Globus pallidus (tissue), 1 donor: ENCODE results near the gene CSK.

Source experiments
- DNase-seq: peaks from one replicate; pipeline ENCODE4 v3.0.0-alpha.2; 2015; ENCODE audit warnings: low spot score

CSK gene

DNA sequence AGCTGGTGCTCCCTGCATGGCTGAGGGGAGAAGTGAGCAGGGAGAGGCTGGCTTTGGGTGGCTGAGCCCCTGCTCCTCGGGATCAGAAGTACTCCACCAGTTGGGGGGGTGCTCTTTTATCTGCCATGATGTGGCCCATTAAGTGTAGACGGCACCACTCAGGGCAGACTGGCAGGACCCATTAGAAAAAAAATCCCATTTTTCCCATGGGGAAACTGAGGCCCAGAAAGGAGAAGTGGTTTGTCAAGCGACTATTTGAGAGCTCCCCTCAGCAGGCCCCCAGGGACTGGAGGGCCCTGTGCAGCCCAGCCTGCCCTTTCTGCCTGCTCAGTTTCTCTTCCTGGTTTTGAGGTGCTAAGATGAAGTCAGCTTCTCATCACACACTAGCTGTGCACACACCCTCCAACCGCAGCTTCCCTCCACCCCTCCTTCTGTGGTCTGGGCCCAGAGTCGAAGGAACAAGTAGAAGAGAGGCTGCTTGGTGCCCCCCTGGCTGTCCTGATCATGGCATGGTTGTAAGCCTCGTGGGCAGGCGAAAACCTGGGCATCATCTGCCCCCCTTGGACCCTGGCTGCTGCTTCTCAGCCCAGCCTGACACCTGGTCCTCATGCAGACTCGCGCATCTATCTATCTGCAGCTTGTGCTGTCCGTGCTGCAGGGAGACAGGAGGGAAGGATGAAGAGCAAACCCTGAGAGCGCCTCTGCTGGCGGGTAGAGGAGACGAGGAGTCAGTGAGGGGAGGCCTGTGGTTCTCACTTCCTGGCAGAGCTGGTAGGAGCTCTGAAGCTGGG, 5.6 kb downstream of the CSK start:
- DNase-seq = peak; percentile 75

DNA sequence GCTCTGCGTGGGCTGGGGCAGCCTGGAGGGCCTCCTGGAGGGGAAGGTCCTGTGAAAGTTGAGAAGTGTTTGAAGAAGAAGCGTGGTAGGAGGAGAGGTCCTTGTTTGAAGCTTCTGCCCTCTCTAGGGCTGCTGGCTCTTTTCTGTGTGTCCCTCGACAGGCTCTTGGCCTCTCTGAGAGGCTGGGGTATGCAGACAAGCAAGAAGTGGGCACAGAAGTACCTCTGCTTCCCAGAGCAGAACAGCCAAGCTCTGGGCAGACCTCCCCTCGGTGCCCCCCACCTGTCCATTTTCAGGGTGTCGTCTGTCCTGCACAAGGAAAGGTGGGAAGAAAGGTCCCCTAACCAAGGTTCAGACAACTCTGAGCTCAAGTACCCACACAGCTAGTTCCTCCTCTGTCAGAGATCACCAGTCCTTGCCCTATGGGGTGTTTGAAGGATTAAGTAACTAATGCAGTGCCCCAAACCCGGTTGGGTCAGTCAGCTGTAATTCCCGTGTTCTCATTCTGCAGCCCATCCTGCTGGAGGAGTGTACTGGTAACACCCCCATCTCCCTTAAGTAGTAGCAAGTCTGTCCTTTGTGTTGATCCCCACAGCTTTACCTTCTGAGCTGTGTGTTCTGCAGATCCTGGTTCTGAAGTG, 6.3 kb downstream of the CSK start:
- DNase-seq = no peak

DNA sequence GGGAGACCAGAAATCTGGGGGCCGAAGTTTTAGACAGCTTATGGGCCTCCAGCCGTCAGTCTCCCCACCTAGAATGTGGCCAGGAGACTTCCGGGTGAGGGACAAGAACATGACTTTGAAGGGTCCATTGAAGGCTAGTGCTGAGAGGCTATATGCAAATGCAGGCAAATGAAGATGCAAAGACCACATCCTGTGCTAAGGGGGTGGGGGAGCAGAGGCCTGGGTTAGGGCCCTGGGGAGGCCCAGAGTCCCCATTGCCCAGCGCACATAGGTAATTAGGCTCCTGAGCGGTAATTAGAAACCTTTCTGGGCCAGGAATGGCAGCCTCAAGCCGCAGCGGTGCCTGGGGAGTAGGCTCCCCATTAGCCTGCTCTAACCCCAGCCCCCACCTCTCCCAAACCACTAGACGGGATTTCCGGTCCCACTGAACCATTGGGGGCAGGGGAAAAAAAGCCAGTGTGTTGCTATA, 6.8 kb downstream of the CSK start:
- DNase-seq = no peak

DNA sequence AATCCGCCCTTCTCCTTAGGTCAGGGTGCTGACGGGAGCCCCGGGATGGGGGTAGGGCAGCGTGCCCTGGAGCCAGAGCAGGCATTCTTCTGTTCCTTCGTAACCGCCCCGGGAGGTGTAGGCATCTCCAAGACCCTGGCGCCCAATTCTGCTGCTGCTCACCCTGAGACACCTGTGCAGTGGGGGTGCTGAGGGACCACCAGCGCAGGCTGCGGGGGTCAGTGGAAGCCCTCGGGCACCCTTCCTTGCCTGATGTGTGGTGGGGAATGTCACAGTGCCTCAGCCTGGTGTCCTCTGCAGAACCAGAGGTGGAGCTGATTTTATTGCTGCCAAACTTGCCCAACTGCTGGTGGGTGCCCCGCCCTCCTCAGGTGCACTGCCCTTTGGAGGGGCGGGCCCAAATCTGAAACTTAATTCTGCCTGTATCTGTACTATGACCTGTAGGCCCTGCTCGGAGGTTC, 7.3 kb downstream of the CSK start:
- no peak for DNase-seq

DNA sequence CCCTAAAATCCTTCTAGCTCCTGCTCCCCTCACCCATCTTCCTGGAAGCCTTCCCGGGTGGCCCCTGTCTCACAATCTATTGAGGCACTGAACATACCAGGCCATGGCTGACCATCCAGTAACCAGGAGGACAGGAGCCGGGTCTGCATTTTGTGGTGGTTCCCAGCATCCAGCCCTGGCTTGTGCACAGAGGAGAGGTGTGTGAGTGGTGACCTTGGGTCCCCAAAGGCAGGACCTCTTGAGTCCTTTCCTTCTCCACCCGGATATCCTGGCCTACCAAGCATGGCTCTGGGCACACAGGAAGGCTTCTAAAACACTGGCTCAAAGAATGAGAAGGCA, 7.8 kb downstream of the CSK start:
- DNase-seq = no peak

DNA sequence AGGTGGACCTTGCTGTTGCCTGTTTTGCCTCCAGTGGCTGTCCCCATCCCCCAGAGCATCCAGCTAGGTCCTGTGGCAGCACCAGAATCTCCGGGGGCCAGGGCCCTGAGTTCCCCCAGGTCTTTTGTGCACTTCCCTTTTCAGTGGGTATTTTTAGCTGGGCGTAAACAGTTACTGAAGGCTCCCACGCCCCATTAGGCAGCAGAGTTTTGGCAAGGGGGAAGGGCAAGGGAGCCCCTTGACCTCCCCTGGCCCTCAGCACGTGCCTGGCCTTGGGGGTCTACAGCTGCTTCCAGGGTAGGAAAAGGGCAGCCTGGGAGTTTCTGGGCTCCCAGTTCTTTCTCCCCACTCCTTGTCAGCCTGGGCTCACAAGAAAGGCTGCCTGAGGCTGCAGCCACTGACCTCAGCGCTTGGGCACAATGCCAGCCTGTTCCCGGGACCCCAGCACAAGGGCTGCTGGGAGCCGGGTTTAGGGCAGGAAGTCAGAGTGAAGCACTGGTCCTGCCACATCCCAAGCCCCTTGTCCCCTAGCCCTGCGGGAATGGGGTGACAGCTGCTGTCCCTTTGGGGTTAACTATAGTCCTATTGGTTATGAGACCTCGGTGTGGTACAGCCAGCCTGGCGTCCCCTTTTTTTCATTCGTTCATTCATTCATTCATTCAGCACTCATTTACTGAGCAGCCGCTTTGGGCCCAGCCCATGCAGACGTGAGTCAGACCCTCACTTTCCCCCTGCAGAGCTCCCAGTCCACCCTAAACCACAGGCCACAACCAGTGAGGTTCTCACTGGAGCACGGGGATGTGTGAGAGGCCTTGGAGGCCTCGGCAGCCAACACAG, 8.4 kb downstream of the CSK start:
- DNase-seq = peak; percentile 81

DNA sequence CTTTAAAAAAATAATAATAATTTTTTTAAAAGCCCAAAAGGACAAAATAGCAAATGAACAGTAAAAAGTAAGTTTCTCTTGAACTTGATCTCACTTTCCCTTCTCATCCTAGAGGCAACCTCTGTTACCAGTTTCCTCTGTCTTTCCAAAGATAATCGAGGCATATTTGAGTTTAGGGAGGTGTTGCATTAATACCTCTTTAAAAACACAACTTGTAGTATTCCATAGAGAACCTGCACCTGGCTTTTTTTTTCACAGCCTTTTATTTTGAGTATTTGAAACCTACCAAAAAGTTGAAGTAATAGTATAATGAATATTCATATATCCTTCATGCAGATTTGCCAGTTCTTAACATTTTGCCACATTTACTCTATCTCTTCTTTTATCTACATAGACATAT, 9.1 kb downstream of the CSK start:
- no peak for DNase-seq

DNA sequence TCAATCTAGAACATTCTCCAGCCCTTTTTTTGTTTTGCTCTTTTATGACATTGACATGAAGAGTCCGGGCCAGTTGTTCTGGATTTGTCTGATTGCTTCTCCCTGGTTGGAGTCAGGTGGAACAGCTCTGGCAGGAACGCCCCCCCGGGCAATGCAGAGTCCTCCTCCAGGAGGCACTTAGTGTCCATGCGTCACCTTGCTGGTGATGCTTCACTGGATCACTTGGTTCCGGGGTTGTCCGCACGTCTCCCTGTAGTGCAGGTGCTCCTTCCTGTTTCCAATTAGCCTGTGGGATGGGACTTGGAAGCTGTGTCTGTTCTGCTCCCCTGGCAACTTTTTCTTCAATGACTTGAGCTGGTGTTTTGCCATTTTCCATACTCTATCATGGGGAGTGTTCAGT, 9.8 kb downstream of the CSK start:
- no peak for DNase-seq

DNA sequence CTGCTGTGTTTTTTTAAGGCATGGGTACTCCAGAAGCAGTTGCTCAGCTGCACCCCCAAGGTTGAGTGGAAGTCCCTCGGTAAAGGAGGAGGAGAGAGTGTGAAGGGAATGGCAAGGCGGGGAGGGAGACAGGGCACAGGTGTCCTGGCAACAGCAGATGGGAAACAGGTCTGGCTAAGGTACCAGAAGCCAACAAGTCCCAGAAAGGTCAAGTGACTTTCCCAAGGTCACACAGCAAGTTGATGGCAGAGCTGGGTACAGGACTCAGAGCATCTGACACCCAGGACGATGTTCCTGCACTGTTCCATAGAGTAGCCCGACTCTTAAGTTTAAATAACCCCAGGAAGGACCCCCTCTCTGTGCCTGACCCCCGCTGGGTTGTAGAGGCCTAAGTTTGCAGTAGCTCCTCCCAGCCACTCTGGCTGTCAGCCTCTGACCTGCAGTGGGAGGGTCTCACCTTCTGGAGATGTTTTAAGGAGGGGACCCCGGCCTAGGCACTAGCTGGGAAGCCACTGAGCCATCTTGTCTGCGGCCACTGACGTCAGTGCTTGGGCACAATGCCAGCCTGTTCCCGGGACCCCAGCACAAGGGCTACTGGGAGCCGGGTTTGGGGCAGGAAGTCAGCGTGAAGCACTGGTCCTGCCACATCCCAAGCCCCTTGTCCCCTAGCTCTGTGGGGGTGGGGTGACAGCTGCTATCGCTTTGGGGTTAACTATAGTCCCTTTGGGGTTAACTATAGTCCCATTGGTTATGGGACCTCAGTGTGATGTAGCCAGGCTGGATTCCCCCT, 10.5 kb downstream of the CSK start:
- DNase-seq = no peak

DNA sequence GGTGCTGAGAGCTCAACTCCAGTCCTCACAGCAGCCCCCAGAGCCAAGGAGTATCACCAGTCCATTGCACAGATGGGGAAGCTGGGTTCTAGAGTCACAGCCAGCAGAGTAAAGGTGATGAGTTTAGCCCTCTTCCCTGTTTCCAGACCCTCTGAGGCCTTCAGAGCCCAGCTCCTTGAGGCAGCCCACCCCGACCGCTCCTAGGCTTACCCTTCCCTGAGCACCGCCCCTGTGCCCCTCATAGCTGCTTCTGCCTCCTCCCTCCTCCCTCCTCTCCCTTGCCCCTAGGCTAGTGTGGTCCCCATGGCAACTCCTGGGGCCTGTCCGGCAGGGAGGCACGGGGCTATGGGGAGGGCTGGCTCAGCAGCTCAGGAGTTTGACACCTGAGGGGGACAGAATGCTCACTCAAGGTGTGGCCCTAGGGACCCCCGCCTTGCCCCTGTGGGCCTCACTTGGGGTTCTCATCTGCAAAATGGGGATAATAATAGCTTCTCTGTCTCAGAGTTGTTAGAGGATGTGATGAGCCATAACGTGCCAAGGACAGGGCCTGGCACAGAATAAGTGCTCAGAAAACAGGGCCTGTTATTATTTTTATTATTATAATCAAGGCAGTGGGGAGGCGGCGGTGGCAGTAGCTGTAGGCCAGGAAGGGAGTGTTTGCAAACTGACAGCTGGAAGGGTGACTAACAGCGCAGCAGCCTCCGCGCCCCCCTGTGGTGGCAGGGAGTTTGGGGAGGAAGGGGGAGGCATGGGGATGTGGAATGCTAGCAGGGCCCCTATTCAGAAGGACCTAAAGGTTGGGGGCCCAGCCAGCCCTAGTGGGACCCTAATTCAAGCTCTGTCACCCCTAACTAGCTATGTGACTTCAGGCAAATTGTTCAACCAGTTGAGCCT, 11.5 kb downstream of the CSK start:
- no peak for DNase-seq

DNA sequence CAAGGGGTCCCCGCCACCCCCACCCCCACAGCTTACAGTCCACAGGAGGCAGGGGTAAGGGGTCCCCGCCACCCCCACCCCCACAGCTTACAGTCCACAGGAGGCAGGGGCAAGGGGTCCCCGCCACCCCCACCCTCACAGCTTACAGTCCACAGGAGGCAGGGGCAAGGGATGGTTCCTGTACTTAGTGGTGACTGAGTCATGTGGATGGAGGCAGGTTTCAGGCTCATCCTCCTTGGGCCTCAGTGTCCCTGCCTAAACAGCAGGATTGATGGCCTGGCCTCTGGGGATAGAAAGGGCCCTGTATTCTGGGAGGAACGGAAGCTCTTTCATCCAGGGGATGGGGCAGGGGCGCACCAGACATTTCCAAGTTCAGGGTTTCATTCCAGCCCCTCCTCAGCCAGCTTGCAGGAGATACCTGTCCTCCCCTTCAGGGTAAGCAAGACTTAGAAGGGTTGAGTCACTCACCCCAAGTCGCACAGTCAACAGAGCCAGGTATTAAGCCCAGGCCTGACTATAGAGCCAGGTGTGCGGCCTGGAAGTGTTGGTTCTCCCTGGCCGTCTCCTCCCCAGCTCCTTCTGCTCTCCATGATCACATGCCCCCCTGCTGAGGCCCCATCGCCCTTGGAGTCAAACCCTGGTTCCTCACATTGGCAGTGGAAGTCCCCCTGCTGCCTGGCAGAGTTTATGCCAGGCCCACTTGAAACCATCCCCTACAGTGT, 12.5 kb downstream of the CSK start:
- no peak for DNase-seq

DNA sequence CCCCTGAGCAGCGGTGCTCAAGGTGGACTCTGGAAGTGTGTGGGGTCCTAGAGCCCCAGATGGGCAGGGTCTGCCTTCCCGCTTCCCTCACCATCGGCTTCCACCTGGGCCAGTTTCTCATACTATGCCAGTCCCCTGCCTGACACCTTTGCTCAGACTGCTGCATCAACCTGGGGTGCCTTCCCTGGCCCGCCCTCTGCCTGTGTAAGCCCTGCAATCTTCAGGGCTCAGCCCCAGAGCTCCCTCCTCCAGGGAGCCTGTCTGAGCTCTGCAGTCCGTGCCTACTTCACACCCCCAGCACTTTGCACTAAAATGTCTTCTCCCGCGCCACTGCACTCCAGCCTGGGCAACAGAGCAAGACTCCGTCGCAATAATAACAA, 13.1 kb downstream of the CSK start:
- DNase-seq = no peak

DNA sequence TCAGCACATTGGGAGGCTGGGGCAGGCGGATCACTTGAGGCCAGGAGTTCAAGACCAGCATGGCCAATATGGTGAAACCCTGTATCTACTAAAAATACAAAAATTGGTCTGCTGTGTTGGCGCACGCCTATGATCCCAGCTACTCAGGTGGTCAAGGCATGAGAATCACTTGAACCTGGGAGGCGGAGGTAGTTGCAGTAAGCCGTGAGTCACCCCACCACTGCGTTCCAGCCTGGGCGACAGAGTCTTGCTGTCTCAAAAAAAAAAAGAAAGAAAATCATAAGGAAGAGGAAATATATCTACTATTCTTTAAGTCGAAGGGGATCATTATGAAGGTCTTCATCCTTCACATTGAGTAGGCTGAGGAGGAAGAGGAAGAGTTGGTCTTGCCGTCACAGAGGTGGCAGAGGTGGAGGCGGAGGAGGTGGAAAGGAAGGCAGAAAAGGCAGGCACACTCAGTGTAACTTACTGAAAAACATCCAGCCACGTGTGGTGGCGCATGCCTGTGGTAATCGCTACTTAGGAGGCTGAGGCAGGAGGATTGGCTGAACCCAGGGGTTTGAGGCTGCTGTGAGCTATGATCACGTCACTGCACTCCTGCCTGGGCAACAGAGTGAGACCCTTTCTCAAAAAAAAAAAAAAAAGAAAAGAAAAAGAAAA, 14.2 kb downstream of the CSK start:
- DNase-seq = no peak

DNA sequence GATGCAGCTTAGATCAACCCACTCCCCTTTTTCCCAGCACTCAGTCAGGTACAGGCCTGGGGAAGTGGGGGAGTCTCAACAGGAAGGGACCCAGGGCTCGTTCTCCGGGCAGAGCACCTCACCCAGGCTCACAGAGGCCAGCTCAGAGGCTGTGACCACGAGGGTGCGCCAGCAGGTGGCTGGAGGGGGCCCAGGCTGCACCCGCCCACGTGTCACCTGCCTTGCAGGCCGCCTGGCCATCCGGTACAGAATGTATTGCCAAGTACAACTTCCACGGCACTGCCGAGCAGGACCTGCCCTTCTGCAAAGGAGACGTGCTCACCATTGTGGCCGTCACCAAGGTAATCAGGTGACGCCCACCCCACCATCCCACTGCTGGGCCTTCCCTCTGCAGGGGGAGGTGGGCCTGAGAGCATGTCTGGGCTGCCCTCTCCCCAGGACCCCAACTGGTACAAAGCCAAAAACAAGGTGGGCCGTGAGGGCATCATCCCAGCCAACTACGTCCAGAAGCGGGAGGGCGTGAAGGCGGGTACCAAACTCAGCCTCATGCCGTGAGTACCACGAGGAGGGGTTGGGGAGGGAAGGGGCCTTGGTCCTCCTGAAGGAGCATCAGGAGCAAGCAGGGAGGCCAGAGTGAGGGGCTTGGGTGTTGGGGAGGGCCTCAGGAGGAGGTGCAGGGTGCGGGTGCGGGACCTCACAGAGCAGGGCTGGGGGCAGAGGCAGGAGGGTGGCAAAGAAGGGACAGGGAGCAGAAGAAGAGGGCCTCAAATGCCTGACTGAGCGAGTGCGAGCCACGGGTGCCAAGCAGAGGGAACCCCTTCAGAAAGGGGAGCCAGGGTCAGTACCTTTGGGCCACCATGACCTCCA, 16.7 kb downstream of the CSK start:
- no peak for DNase-seq

DNA sequence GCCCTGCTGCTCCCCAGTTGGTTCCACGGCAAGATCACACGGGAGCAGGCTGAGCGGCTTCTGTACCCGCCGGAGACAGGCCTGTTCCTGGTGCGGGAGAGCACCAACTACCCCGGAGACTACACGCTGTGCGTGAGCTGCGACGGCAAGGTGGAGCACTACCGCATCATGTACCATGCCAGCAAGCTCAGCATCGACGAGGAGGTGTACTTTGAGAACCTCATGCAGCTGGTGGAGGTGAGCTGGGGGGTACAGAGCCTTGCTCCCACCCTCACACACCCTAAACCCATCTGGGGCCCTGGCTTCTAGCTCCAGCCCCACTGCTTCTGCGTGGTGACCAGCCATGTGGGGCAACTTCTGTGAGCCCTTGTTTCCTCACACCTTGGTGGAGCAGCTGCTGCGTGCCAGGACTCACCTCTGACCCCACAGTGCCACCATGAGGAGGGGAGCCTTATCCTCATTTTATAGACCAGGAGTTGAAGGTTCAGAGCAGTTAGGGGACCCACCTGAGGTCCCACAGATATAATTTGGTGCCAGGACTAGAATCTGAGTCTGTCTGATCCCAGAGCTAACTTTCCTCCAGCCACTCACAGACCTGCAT, 17.5 kb downstream of the CSK start:
- DNase-seq = no peak

DNA sequence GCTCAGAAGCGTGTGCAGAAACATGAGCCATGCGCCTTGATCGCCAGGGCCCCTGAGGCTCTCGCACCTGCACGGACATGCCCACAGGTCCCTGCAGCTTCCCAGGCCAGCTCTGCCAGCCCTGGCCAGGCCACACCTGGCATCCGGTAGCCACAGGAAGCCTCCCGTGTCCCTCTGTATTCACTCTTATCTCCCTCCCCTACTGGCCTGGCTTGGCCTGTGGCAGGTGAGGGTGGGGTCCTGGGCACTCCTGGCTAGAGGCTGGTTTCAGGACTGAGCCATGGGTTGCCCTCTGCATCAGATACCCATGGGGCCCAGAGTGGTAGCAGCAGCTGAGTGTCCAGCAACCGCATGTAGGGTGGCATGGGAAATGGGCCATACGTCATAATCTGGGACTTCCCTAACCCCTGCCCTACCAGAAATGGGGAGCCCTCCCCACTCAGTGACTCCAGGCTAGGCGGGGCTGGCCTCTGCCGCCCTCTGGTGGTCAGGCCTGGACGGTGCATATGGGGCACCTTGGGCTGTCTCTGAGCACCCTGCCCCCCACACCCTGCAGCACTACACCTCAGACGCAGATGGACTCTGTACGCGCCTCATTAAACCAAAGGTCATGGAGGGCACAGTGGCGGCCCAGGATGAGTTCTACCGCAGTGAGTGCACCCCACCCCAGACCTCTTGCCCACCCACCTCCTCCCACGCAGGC, 18.1 kb downstream of the CSK start:
- DNase-seq = peak; percentile 69

DNA sequence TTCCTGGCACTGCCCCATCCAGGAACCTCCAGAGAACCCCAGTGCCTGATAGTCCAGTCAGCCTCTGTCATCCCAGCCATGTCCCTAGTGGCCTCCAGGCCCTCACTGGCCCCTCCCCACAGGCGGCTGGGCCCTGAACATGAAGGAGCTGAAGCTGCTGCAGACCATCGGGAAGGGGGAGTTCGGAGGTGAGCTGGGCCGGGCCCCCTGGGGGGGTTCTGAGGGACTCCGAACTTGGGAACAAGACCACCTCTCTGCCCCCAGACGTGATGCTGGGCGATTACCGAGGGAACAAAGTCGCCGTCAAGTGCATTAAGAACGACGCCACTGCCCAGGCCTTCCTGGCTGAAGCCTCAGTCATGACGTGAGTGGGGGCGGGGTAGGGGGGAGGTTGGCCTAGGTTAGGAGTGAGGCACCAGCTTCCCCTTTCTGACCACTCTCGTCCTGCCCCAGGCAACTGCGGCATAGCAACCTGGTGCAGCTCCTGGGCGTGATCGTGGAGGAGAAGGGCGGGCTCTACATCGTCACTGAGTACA, 18.7 kb downstream of the CSK start:
- DNase-seq = no peak
